A673 (cell line): ENCODE results near the gene LIMCH1. TPM values are rescaled to one million over a fixed set of nuclear protein-coding genes. Genes with fewer than 3 reads are reported as not detected.

Experiments
- BruUV-seq: library from RNA; stranded (reverse); fragments of 400-500 nt; replicated peaks from 2 replicates; lab custom pipeline; 2021; lab: Mats Ljungman, UMichigan
- CTCF ChIA-PET: fragments of 300-600 bp; sonication (Branson Sonifier 250); formaldehyde crosslinking; loops from one replicate; lab custom pipeline; 2022; ENCODE audit warnings: antibody characterized with exemption; lab: Charles Lee
- POLR2A ChIA-PET: fragments of 300-600 bp; sonication (Branson Sonifier 250); formaldehyde crosslinking; loops from one replicate; lab custom pipeline; 2022; ENCODE audit warnings: antibody characterized with exemption; ENCODE audit not compliant: low non-redundant PET; lab: Charles Lee
- DNase-seq: peaks from one replicate; pipeline ENCODE4 v3.0.0-alpha.2; 2015; ENCODE audit warnings: low spot score
- H3K27ac ChIP-seq: fragments of 200-600 bp; sonication (generic); 2 replicates; pipeline ENCODE4 v1.5.1; 2016; ENCODE audit warnings: mixed run types, low read depth, mild to moderate bottlenecking, mixed read lengths, antibody characterized with exemption, low read length; ENCODE audit not compliant: poor library complexity, severe bottlenecking
- H3K27me3 ChIP-seq: fragments of 200-600 bp; sonication (generic); replicated peaks from 2 replicates; pipeline ENCODE4 v1.6.1; 2017; ENCODE audit warnings: mixed run types, low read depth, mild to moderate bottlenecking, mixed read lengths, antibody characterized with exemption, low read length; ENCODE audit not compliant: insufficient read depth, poor library complexity
- H3K36me3 ChIP-seq: fragments of 200-600 bp; sonication (generic); 2 replicates; pipeline ENCODE4 v1.6.1; 2016; ENCODE audit warnings: mixed run types, mild to moderate bottlenecking, mixed read lengths, antibody characterized with exemption, low read length; ENCODE audit not compliant: insufficient read depth, poor library complexity, severe bottlenecking
- H3K4me1 ChIP-seq: fragments of 200-600 bp; sonication (generic); 2 replicates; pipeline ENCODE4 v1.6.1; 2017; ENCODE audit warnings: mixed run types, mild to moderate bottlenecking, mixed read lengths, antibody characterized with exemption, low read length; ENCODE audit not compliant: insufficient read depth, poor library complexity, severe bottlenecking
- H3K4me3 ChIP-seq: fragments of 200-600 bp; sonication (generic); 2 replicates; pipeline ENCODE4 v1.5.1; 2016; ENCODE audit warnings: low read depth, mixed run types, mild to moderate bottlenecking, mixed read lengths, low read length; ENCODE audit not compliant: poor library complexity, severe bottlenecking
- H3K9me3 ChIP-seq: fragments of 200-600 bp; sonication (generic); 2 replicates; pipeline ENCODE4 v1.6.1; 2016; ENCODE audit warnings: mixed run types, low read depth, mild to moderate bottlenecking, mixed read lengths, antibody characterized with exemption, low read length; ENCODE audit not compliant: poor library complexity, severe bottlenecking
- EZH2 ChIP-seq: fragments of 200-600 bp; sonication (generic); IDR thresholded peaks from 2 replicates; pipeline ENCODE4 v1.6.1; 2017; ENCODE audit warnings: borderline replicate concordance, low read depth, mild to moderate bottlenecking, mixed read lengths, antibody characterized with exemption, low read length; ENCODE audit not compliant: poor library complexity, severe bottlenecking
- intact Hi-C: fragments of 100-400 bp; cut with micrococcal nuclease; formaldehyde crosslinking; loops from one replicate; pipeline ENCODE4 v1.10.0; 2022; ENCODE audit not compliant: unreplicated experiment
- total RNA-seq: library from RNA; stranded (reverse); gene quantifications from 2 replicates; pipeline ENCODE4 v1.2.3, GENCODE V29; 2021
- TF ChIP-seq, protein P1 (sequence below): fragments of 300-800, 200-600 bp; sonication (generic); conservative IDR thresholded peaks from 2 replicates; pipeline ENCODE4 v1.5.1; 2017; ENCODE audit warnings: low read depth, mild to moderate bottlenecking, antibody characterized with exemption, low read length, moderate library complexity, mixed read lengths

LIMCH1 gene
- total RNA-seq, 1 experiment from 2014 or later: 4.0 TPM

- no peak overlapping the region for H3K27ac ChIP-seq
- H3K36me3 ChIP-seq: no peaks in the 10 kb centered on the region
- POLR2A ChIA-PET: no interaction called here
- intact Hi-C loops: no loop called here
- TF ChIP-seq, protein P1, sequence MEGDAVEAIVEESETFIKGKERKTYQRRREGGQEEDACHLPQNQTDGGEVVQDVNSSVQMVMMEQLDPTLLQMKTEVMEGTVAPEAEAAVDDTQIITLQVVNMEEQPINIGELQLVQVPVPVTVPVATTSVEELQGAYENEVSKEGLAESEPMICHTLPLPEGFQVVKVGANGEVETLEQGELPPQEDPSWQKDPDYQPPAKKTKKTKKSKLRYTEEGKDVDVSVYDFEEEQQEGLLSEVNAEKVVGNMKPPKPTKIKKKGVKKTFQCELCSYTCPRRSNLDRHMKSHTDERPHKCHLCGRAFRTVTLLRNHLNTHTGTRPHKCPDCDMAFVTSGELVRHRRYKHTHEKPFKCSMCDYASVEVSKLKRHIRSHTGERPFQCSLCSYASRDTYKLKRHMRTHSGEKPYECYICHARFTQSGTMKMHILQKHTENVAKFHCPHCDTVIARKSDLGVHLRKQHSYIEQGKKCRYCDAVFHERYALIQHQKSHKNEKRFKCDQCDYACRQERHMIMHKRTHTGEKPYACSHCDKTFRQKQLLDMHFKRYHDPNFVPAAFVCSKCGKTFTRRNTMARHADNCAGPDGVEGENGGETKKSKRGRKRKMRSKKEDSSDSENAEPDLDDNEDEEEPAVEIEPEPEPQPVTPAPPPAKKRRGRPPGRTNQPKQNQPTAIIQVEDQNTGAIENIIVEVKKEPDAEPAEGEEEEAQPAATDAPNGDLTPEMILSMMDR: no peak
- TF ChIP-seq EZH2: no peak
- CTCF ChIA-PET: no interaction called here
- no peak overlapping the region for H3K4me3 ChIP-seq
- H3K4me1 ChIP-seq: no peaks in the 10 kb centered on the region
- no peaks in the 10 kb centered on the region for H3K27me3 ChIP-seq
- no TSS peak for BruUV-seq
- H3K9me3 ChIP-seq: no peaks in the 10 kb centered on the region
- no peak for DNase-seq
These were observed 115.6 kb downstream of the LIMCH1 start for GRCh38 chr4:41653523-41653922.

DNA sequence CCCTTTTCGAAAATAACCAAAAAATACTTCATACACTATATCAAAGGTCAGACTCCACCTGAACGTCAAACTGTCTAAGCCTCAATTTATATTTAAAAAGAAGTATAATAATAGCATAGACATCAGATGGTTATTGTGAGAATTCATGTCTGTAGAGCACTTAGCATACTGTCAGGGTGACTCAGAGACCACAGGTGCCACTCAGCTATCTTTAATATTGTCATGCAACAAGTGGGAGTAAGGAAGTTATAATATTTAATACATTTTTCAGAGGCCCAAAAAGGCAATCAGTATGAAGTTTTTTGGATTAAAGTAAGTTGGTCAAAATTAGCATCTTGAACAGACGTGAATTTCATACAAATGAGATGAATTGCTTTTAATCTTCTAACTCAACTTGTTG is 117.2 kb downstream of the LIMCH1 start:
- CTCF ChIA-PET: no interaction called here
- no peak overlapping the region for H3K4me3 ChIP-seq
- intact Hi-C loops: no loop called here
- no peak for TF ChIP-seq EZH2
- TF ChIP-seq, protein P1: no peak
- no peaks in the 10 kb centered on the region for H3K36me3 ChIP-seq
- POLR2A ChIA-PET: no interaction called here
- DNase-seq: no peak
- no peaks in the 10 kb centered on the region for H3K4me1 ChIP-seq
- no peaks in the 10 kb centered on the region for H3K27me3 ChIP-seq
- no peak overlapping the region for H3K27ac ChIP-seq
- no peaks in the 10 kb centered on the region for H3K9me3 ChIP-seq
- no TSS peak for BruUV-seq

DNA sequence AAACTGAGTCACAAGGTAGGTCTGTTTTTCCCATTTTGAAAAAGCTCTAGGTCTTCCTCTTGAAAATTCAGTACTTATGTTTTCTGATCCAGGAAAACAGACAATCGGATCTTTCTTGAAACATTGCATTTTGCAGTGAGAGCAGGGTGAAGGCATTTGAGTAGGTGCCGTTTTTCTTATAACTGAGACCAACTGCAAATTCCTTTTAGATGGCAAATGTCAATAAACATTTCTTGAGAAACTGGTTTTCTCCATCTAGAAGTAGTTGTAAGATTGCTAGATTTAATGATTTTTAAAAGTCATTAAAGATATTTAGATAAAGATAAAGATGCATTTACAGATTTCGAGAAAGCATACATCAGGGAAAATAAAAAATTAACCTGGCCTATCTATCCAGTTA is 118.1 kb downstream of the LIMCH1 start:
- no peaks in the 10 kb centered on the region for H3K9me3 ChIP-seq
- intact Hi-C loops: no loop called here
- ChIA-PET CTCF (no interaction called here), POLR2A (no interaction called here)
- H3K27ac ChIP-seq: no peak overlapping the region
- no TSS peak for BruUV-seq
- no peaks in the 10 kb centered on the region for H3K36me3 ChIP-seq
- H3K4me1 ChIP-seq: no peaks in the 10 kb centered on the region
- no peak for TF ChIP-seq EZH2
- TF ChIP-seq, protein P1: no peak
- no peak for DNase-seq
- H3K27me3 ChIP-seq: no peaks in the 10 kb centered on the region
- no peak overlapping the region for H3K4me3 ChIP-seq
